Stimulated activated naive CD4-positive, alpha-beta T cell (primary cell): ENCODE data around the gene ACSM3.
"Not testable (repeated sequence)": the region's sequence is repeated elsewhere in the genome, so short reads cannot be mapped to it uniquely, and the experiment has no call there.

Source experiments
- DNase-seq, 6 experiments: peaks; one replicate each; lab custom pipeline; 2025; lab: John Stamatoyannopoulos, UW

The ACSM3 gene

GRCh38 chr16:20755799-20756198 lies 8.0 kb upstream of the ACSM3 start:
- not testable (repeated sequence) for DNase-seq

- DNase-seq = no peak
These were observed 3.5 kb upstream of the ACSM3 start for GRCh38 chr16:20760346-20760745.

GRCh38 chr16:20761175-20761574 lies 2.6 kb upstream of the ACSM3 start:
- no peak for DNase-seq

GRCh38 chr16:20762404-20763123 lies 1.2 kb upstream of the ACSM3 start:
- DNase-seq = no peak

- DNase-seq = not testable (repeated sequence)
These were observed 634 bp downstream of the ACSM3 start for GRCh38 chr16:20764448-20764847.

- no peak for DNase-seq
These were observed 1.9 kb downstream of the ACSM3 start for GRCh38 chr16:20765732-20766131.

- no peak for DNase-seq
These were observed 2.5 kb downstream of the ACSM3 start for GRCh38 chr16:20766294-20766693.

GRCh38 chr16:20767577-20767976 lies 3.8 kb downstream of the ACSM3 start:
- DNase-seq = no peak

GRCh38 chr16:20768121-20768520 lies 4.3 kb downstream of the ACSM3 start:
- no peak for DNase-seq

- DNase-seq = no peak
These were observed 5.0 kb downstream of the ACSM3 start for GRCh38 chr16:20768818-20769217.

GRCh38 chr16:20773679-20774078 lies 9.9 kb downstream of the ACSM3 start:
- no peak for DNase-seq

GRCh38 chr16:20774703-20775362 lies 11.0 kb downstream of the ACSM3 start:
- DNase-seq = peak; percentile 2 to 34 (median 6)

- DNase-seq = no peak
These were observed 17.9 kb downstream of the ACSM3 start for GRCh38 chr16:20781697-20782096.

GRCh38 chr16:20782470-20782869 lies 18.7 kb downstream of the ACSM3 start:
- no peak for DNase-seq

GRCh38 chr16:20784204-20784603 lies 20.4 kb downstream of the ACSM3 start:
- DNase-seq = no peak

- no peak for DNase-seq
These were observed 25.3 kb downstream of the ACSM3 start for GRCh38 chr16:20789130-20789529.

GRCh38 chr16:20791923-20792612 lies 28.3 kb downstream of the ACSM3 start:
- no peak for DNase-seq

GRCh38 chr16:20798364-20798763 lies 34.5 kb downstream of the ACSM3 start:
- DNase-seq = peak in 2 of 6 experiments; percentile 2 to 4

- peak in 2 of 6 experiments; percentile 3 to 22 for DNase-seq
These were observed 35.8 kb downstream of the ACSM3 start for GRCh38 chr16:20799599-20799998.

- no peak for DNase-seq
These were observed 37.5 kb downstream of the ACSM3 start for GRCh38 chr16:20801278-20801677.

- DNase-seq = no peak
These were observed 39.4 kb downstream of the ACSM3 start for GRCh38 chr16:20803192-20803560.

GRCh38 chr16:20803561-20804214 lies 39.9 kb downstream of the ACSM3 start:
- DNase-seq = no peak
